ENCODE measurements around the gene RPTOR.

The RPTOR gene

GRCh38 chr17:80886641-80887573 is 342.3 kb downstream of the RPTOR start:
- Histone ChIP-seq H3K4me1 (ENCODE audit: control insufficient read depth in 1 of 2, insufficient read depth in 2 of 2, low read length in 2 of 2) (peaks cover 0 to 9% of the 10 kb centered on the region in 2 donors), H3K9me3 (ENCODE audit: control insufficient read depth in 1 of 2, low read length in 2 of 2) (no peaks in the 10 kb centered on the region), H3K4me3 (ENCODE audit: low read depth in 1 of 2, low read length in 2 of 2) (no peak overlapping the region), H3K36me3 (ENCODE audit: control insufficient read depth in 1 of 2, insufficient read depth in 2 of 2, low read length in 2 of 2) (peaks cover 4 to 29% of the 10 kb centered on the region in 2 donors), H3K27ac (ENCODE audit: low read depth, low read length) (no peak overlapping the region), H3K27me3 (ENCODE audit: control insufficient read depth in 1 of 2, insufficient read depth in 2 of 2, low read length in 2 of 2) (no peaks in the 10 kb centered on the region), H3K9ac (ENCODE audit: low read depth in 1 of 2, low read length in 2 of 2) (no peak overlapping the region)

GRCh38 chr17:80887639-80888175 is 343.1 kb downstream of the RPTOR start:
- Histone ChIP-seq H3K36me3 (ENCODE audit: control insufficient read depth in 1 of 2, insufficient read depth in 2 of 2, low read length in 2 of 2) (peaks cover 4 to 23% of the 10 kb centered on the region in 2 donors), H3K9ac (ENCODE audit: low read depth in 1 of 2, low read length in 2 of 2) (no peak overlapping the region), H3K27ac (ENCODE audit: low read depth, low read length) (no peak overlapping the region), H3K4me1 (ENCODE audit: control insufficient read depth in 1 of 2, insufficient read depth in 2 of 2, low read length in 2 of 2) (peaks cover 0 to 14% of the 10 kb centered on the region in 2 donors), H3K9me3 (ENCODE audit: control insufficient read depth in 1 of 2, low read length in 2 of 2) (no peaks in the 10 kb centered on the region), H3K27me3 (ENCODE audit: control insufficient read depth in 1 of 2, insufficient read depth in 2 of 2, low read length in 2 of 2) (no peaks in the 10 kb centered on the region), H3K4me3 (ENCODE audit: low read depth in 1 of 2, low read length in 2 of 2) (no peak overlapping the region)

GRCh38 chr17:80888276-80889160 is 343.9 kb downstream of the RPTOR start:
- Histone ChIP-seq H3K9ac (ENCODE audit: low read depth in 1 of 2, low read length in 2 of 2) (no peak overlapping the region), H3K36me3 (ENCODE audit: control insufficient read depth in 1 of 2, insufficient read depth in 2 of 2, low read length in 2 of 2) (peaks cover 4 to 30% of the 10 kb centered on the region in 2 donors), H3K9me3 (ENCODE audit: control insufficient read depth in 1 of 2, low read length in 2 of 2) (no peaks in the 10 kb centered on the region), H3K27me3 (ENCODE audit: control insufficient read depth in 1 of 2, insufficient read depth in 2 of 2, low read length in 2 of 2) (no peaks in the 10 kb centered on the region), H3K4me1 (ENCODE audit: control insufficient read depth in 1 of 2, insufficient read depth in 2 of 2, low read length in 2 of 2) (peaks cover 0 to 16% of the 10 kb centered on the region in 2 donors), H3K27ac (ENCODE audit: low read depth, low read length) (no peak overlapping the region), H3K4me3 (ENCODE audit: low read depth in 1 of 2, low read length in 2 of 2) (no peak overlapping the region)

- H3K27ac ChIP-seq (ENCODE audit: low read depth, low read length) = no peak overlapping the region
- no peak overlapping the region for H3K4me3 ChIP-seq (ENCODE audit: low read depth in 1 of 2, low read length in 2 of 2)
- H3K27me3 ChIP-seq (ENCODE audit: control insufficient read depth in 1 of 2, insufficient read depth in 2 of 2, low read length in 2 of 2) = no peaks in the 10 kb centered on the region
- H3K9me3 ChIP-seq (ENCODE audit: control insufficient read depth in 1 of 2, low read length in 2 of 2) = no peaks in the 10 kb centered on the region
- H3K9ac ChIP-seq (ENCODE audit: low read depth in 1 of 2, low read length in 2 of 2) = no peak overlapping the region
- H3K4me1 ChIP-seq (ENCODE audit: control insufficient read depth in 1 of 2, insufficient read depth in 2 of 2, low read length in 2 of 2) = peaks cover 0 to 16% of the 10 kb centered on the region in 2 donors
- H3K36me3 ChIP-seq (ENCODE audit: control insufficient read depth in 1 of 2, insufficient read depth in 2 of 2, low read length in 2 of 2) = peaks cover 8 to 29% of the 10 kb centered on the region in 2 donors
Observed at GRCh38 chr17:80889231-80890195, 344.9 kb downstream of the RPTOR start.

- Histone ChIP-seq H3K27ac (ENCODE audit: low read depth, low read length) (no peak overlapping the region), H3K27me3 (ENCODE audit: control insufficient read depth in 1 of 2, insufficient read depth in 2 of 2, low read length in 2 of 2) (no peaks in the 10 kb centered on the region), H3K9me3 (ENCODE audit: control insufficient read depth in 1 of 2, low read length in 2 of 2) (no peaks in the 10 kb centered on the region), H3K4me3 (ENCODE audit: low read depth in 1 of 2, low read length in 2 of 2) (no peak overlapping the region), H3K4me1 (ENCODE audit: control insufficient read depth in 1 of 2, insufficient read depth in 2 of 2, low read length in 2 of 2) (peaks cover 0 to 16% of the 10 kb centered on the region in 2 donors), H3K9ac (ENCODE audit: low read depth in 1 of 2, low read length in 2 of 2) (no peak overlapping the region), H3K36me3 (ENCODE audit: control insufficient read depth in 1 of 2, insufficient read depth in 2 of 2, low read length in 2 of 2) (peaks cover 8 to 22% of the 10 kb centered on the region in 2 donors)
Observed at GRCh38 chr17:80890196-80890920, 345.7 kb downstream of the RPTOR start.

GRCh38 chr17:80890921-80891396 is 346.3 kb downstream of the RPTOR start:
- Histone ChIP-seq H3K36me3 (ENCODE audit: control insufficient read depth in 1 of 2, insufficient read depth in 2 of 2, low read length in 2 of 2) (peaks cover 8 to 23% of the 10 kb centered on the region in 2 donors), H3K4me3 (ENCODE audit: low read depth in 1 of 2, low read length in 2 of 2) (peak overlapping the region in 1 of 2 donors; percentile 22), H3K27me3 (ENCODE audit: control insufficient read depth in 1 of 2, insufficient read depth in 2 of 2, low read length in 2 of 2) (no peaks in the 10 kb centered on the region), H3K4me1 (ENCODE audit: control insufficient read depth in 1 of 2, insufficient read depth in 2 of 2, low read length in 2 of 2) (peaks cover 0 to 16% of the 10 kb centered on the region in 2 donors), H3K9ac (ENCODE audit: low read depth in 1 of 2, low read length in 2 of 2) (peak overlapping the region in 1 of 2 donors; percentile 25), H3K9me3 (ENCODE audit: control insufficient read depth in 1 of 2, low read length in 2 of 2) (no peaks in the 10 kb centered on the region), H3K27ac (ENCODE audit: low read depth, low read length) (peak overlapping the region; percentile 44)

- H3K4me1 ChIP-seq (ENCODE audit: control insufficient read depth in 1 of 2, insufficient read depth in 2 of 2, low read length in 2 of 2) = peaks cover 0 to 16% of the 10 kb centered on the region in 2 donors
- H3K27me3 ChIP-seq (ENCODE audit: control insufficient read depth in 1 of 2, insufficient read depth in 2 of 2, low read length in 2 of 2) = no peaks in the 10 kb centered on the region
- H3K36me3 ChIP-seq (ENCODE audit: control insufficient read depth in 1 of 2, insufficient read depth in 2 of 2, low read length in 2 of 2) = peaks cover 8 to 23% of the 10 kb centered on the region in 2 donors
- H3K27ac ChIP-seq (ENCODE audit: low read depth, low read length) = peak overlapping the region; percentile 44
- no peaks in the 10 kb centered on the region for H3K9me3 ChIP-seq (ENCODE audit: control insufficient read depth in 1 of 2, low read length in 2 of 2)
- peak overlapping the region in 1 of 2 donors; percentile 25 for H3K9ac ChIP-seq (ENCODE audit: low read depth in 1 of 2, low read length in 2 of 2)
- peak overlapping the region in 1 of 2 donors; percentile 22 for H3K4me3 ChIP-seq (ENCODE audit: low read depth in 1 of 2, low read length in 2 of 2)
Observed at GRCh38 chr17:80891397-80892018, 346.9 kb downstream of the RPTOR start.

- H3K4me3 ChIP-seq (ENCODE audit: low read depth in 1 of 2, low read length in 2 of 2) = peak overlapping the region in 1 of 2 donors; percentile 0
- peaks cover 8 to 25% of the 10 kb centered on the region in 2 donors for H3K36me3 ChIP-seq (ENCODE audit: control insufficient read depth in 1 of 2, insufficient read depth in 2 of 2, low read length in 2 of 2)
- H3K4me1 ChIP-seq (ENCODE audit: control insufficient read depth in 1 of 2, insufficient read depth in 2 of 2, low read length in 2 of 2) = peaks cover 0 to 16% of the 10 kb centered on the region in 2 donors
- no peaks in the 10 kb centered on the region for H3K27me3 ChIP-seq (ENCODE audit: control insufficient read depth in 1 of 2, insufficient read depth in 2 of 2, low read length in 2 of 2)
- H3K9ac ChIP-seq (ENCODE audit: low read depth in 1 of 2, low read length in 2 of 2) = peak overlapping the region in 1 of 2 donors; percentile 25
- H3K27ac ChIP-seq (ENCODE audit: low read depth, low read length) = peak overlapping the region; percentile 44
- no peaks in the 10 kb centered on the region for H3K9me3 ChIP-seq (ENCODE audit: control insufficient read depth in 1 of 2, low read length in 2 of 2)
Observed at GRCh38 chr17:80892019-80892855, 347.6 kb downstream of the RPTOR start.
